ENCODE results near the gene CEP128.

The CEP128 gene

DNA sequence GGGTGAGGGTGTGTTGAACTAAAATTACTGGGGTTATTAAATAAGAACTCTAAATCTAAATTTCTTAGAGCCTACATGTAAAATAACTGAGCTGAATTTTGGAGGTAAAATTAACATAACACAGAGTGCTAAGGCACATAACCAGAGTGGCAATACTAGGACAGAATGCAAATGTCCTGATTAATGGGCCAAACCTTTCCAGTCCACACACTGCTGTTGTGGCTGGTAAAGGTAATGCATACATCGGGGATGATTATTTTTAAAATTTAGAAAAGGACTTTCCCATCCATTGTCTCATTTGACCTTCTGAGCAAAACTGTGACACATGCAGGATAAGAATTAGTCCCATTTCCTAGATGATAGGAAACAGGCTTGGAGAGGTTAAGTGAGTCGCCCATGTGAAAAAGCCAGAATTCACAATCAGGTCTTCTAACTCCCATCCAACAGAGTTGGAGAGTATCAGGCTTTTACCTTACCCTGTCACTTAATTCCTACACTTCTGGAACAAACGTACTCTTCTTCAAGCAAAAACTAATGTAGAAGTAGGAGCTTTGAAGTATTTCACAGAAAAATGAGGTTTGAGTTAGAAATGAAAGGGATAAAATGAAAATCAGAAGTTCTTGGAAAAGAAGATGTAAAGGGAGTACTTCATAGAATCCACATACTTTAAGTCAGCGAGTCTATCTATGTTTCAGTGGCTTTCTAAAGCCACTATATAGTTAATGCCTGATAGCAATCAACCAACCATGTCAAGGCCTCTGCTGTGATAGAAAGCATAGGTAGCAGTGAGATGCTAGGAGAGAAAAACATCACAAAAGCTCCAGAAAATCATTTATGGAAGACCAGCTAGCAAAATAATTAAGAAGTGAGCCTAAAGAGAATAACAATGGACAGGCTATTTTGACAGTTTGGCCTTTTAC lies 395.3 kb downstream of the CEP128 start:
- TF ChIP-seq, protein P1, sequence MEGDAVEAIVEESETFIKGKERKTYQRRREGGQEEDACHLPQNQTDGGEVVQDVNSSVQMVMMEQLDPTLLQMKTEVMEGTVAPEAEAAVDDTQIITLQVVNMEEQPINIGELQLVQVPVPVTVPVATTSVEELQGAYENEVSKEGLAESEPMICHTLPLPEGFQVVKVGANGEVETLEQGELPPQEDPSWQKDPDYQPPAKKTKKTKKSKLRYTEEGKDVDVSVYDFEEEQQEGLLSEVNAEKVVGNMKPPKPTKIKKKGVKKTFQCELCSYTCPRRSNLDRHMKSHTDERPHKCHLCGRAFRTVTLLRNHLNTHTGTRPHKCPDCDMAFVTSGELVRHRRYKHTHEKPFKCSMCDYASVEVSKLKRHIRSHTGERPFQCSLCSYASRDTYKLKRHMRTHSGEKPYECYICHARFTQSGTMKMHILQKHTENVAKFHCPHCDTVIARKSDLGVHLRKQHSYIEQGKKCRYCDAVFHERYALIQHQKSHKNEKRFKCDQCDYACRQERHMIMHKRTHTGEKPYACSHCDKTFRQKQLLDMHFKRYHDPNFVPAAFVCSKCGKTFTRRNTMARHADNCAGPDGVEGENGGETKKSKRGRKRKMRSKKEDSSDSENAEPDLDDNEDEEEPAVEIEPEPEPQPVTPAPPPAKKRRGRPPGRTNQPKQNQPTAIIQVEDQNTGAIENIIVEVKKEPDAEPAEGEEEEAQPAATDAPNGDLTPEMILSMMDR (IDR thresholded peaks at IDR 0.05; ENCODE audit: low read depth, low read length, missing control alignments) = no peak
- no peak for DNase-seq (ENCODE audit: extremely low read depth, low read depth)
- no peak overlapping the region for H3K4me3 ChIP-seq (replicated peaks; ENCODE audit: low read depth, low read length)

DNA sequence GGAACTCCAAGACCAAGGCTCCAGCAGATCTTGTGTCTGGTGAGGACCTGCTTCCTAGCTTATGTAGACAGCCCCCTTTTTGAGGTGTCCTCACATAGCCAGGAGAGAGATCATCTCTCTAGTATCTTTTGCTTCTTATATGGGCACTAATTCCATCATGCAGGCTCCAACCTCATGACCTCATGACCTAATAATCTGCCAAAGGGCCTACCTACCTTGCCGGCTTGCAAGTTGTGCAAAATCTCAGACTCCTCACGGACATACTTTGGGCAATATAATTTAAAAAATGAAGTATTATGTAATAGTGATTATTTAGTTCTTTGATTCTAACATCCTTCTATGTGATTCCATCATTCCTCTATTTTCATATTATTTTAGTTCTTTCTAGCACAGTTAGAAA lies 397.2 kb downstream of the CEP128 start:
- no peak for DNase-seq (ENCODE audit: extremely low read depth, low read depth)
- H3K4me3 ChIP-seq (replicated peaks; ENCODE audit: low read depth, low read length) = no peak overlapping the region
- TF ChIP-seq, protein P1 (IDR thresholded peaks at IDR 0.05; ENCODE audit: low read depth, low read length, missing control alignments) = no peak

DNA sequence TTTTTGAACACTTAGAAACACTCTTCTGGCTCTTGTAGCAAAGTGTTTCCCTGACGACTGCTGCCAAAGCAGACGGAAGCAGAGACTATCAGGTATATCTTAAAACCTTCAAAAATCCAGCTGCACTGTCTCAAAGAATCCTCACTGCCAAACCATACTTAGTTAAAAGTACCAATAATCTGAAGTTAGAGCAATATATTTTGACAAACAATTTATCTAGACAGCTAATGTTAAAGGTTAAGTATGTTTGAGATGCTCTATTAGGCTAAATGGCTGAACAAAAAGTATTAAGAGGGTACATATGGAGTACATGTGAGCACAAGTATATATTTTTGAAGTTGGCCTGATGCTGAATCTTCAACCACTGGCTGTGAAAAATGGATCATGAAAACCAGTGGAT lies 398.3 kb downstream of the CEP128 start:
- H3K4me3 ChIP-seq (replicated peaks; ENCODE audit: low read depth, low read length) = no peak overlapping the region
- DNase-seq (ENCODE audit: extremely low read depth, low read depth) = no peak
- TF ChIP-seq, protein P1 (IDR thresholded peaks at IDR 0.05; ENCODE audit: low read depth, low read length, missing control alignments) = no peak

DNA sequence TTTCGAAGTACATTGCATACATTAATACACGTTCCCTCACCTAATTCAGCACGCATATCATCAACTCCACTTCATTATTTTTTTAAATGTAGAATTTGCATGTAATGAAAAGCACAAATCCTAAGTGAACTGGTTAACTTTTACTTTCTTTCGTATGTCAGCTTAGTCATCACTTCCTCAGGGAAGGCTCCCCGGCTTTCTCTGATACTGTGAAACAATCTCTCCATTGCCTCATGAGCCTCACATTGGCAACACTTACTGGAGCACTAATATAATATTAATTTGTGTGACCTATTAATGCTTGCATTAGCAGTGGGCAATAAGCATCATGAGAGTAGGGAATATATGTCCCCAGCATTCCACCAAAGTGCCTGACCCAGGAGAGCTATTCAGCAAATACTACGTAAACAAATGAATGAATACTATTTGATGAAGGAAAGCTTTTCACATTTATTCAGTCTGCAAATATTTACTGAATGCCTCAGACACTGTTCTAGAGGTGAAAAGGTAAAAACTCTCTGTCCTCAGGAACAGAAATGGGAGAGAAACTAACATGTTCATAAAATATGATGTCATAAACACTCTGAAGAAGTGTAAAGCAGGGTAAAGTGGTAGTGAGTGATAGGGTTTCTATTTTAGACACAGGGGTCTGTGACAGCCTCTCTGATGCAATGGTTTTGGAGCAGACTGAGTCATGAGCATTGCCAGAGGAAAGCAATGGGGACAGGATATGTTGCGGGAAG lies 402.7 kb downstream of the CEP128 start:
- H3K4me3 ChIP-seq (replicated peaks; ENCODE audit: low read depth, low read length) = no peak overlapping the region
- DNase-seq (ENCODE audit: extremely low read depth, low read depth) = no peak
- TF ChIP-seq, protein P1 (IDR thresholded peaks at IDR 0.05; ENCODE audit: low read depth, low read length, missing control alignments) = no peak

DNA sequence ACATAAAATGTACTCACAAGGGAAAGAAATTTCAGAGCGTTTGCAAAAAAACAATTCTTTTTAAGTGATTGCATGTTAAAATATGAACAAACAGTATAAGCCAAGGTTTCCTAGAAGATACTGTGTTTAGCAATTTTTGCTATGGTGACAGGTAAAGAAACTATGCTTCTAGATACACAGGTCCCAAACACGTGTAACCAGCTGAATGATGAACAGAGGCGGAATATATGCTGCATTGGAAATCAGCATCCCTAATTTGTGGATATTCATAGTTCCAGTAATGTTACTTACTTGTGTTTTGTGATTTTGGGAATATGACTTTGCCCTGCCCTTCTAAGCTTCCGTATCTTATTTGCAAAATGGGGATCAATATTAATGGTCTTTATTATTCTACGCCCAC lies 403.9 kb downstream of the CEP128 start:
- no peak for DNase-seq (ENCODE audit: extremely low read depth, low read depth)
- TF ChIP-seq, protein P1 (IDR thresholded peaks at IDR 0.05; ENCODE audit: low read depth, low read length, missing control alignments) = no peak
- no peak overlapping the region for H3K4me3 ChIP-seq (replicated peaks; ENCODE audit: low read depth, low read length)

DNA sequence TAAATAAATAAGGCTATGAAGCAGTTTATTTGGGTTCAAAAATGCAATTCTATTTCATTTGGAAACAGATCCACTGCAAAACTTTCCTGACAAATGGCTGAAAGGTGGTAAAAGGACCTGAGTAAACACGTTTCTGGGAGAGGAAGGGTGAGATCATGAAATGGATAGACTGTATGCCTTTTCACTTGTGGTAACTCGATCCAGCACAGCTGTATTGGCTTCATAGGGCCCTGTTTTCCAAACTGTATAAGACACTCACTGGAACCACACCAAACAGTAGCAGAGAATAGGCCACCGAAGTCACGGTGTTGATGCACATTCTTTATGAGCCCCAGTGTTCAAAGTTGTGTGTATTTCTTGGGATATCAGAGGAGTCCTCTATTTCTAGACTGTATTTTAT lies 405.1 kb downstream of the CEP128 start:
- TF ChIP-seq, protein P1 (IDR thresholded peaks at IDR 0.05; ENCODE audit: low read depth, low read length, missing control alignments) = no peak
- no peak overlapping the region for H3K4me3 ChIP-seq (replicated peaks; ENCODE audit: low read depth, low read length)
- DNase-seq (ENCODE audit: extremely low read depth, low read depth) = no peak

All from HFF-Myc (cell line).